ENCODE data around the gene EFCAB3.
"Not testable (repeated sequence)": the region's sequence is repeated elsewhere in the genome, so short reads cannot be mapped to it uniquely, and the experiment has no call there.

Gene EFCAB3

DNA sequence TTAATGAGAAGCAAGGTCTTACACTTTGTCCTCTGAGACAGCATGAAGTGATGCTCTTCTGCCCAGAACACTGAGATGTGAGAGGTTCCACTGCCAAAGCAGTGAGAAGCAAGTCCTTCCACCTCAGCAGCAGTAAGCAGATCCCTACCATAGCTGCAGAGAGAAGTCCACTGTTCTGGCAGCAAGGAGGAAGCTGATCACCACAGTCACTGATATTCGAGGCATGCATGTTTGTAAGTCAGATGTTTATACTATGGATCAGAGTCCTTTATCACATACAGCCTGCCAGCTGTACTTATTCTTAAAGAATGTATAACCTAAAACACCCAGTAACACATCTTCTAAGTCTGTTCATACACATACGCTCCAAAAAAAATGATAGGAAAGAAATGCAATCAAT lies 25.1 kb downstream of the EFCAB3 start (continued):
- no peak for TF ChIP-seq ZNF561 (tag by site-specific recombination; IDR thresholded peaks at IDR 0.05; ENCODE audit: borderline replicate concordance)

DNA sequence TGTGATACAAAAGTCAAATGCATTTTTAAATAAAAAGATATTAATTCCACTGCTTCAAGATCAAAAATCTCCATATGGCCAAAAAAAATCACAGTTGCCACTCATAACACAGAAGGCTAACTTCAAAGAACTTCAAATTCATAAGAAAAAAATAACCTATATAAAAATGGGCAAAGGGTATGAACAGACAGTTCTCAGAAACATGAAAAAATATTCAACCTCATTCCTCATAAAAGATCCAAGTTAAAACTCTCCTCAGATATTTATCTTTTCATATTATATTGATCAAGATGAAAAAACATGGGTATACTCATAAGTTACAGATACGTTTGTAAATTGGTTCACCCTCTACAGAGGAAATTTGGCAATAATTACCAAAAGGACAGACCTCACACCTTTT lies 32.7 kb downstream of the EFCAB3 start:
- POLR2A ChIA-PET; H3K36me3 ChIP-seq (ENCODE audit: control insufficient read depth in 2 of 2, insufficient read depth in 1 of 2, low read length in 2 of 2); H3K4me1 ChIP-seq (ENCODE audit: control insufficient read depth, insufficient read depth, low read length); H3K4me3 ChIP-seq (ENCODE audit: low read depth, low read length); H3K9me3 ChIP-seq (ENCODE audit: control insufficient read depth, insufficient read depth, low read depth, low read length); H3K27ac ChIP-seq (ENCODE audit: extremely low read depth, low read depth, low read length): not testable (repeated sequence)
- CTCF ChIA-PET, result interaction anchor here (0.7 kb wide), 1 partner anchor 572 kb away, joined by 5 read pairs; no protein-coding TSS in a partner anchor

- H3K27ac ChIP-seq (ENCODE audit: extremely low read depth, low read depth, low read length), result peak within 1 kb of the TSS; percentile 82
- ChIA-PET CTCF (interaction anchor here (0.6 to 0.7 kb wide), 2 partner anchors 49 to 1415 kb away, joined by 3 to 4 read pairs; no protein-coding TSS in a partner anchor), POLR2A (interaction anchor here (0.6 kb wide), 1 partner anchor 114 kb away, joined by 3 read pairs; no protein-coding TSS in a partner anchor)
- H3K9me3 ChIP-seq (ENCODE audit: control insufficient read depth, insufficient read depth, low read depth, low read length); H3K4me1 ChIP-seq (ENCODE audit: control insufficient read depth, insufficient read depth, low read length): not testable (repeated sequence)
- peak within 1 kb of the TSS; percentile 90 for H3K4me3 ChIP-seq (ENCODE audit: low read depth, low read length)
- peaks cover 0 to 25% of the 10 kb centered on the region in 2 experiments; a peak in 2 of 3 replicates for H3K36me3 ChIP-seq (ENCODE audit: control insufficient read depth in 2 of 2, insufficient read depth in 1 of 2, low read length in 2 of 2)
- TF ChIP-seq HIC1 (tag by site-specific recombination; IDR thresholded peaks at IDR 0.05), result peak; percentile 82
- TF ChIP-seq KLF1 (tag by site-specific recombination; IDR thresholded peaks at IDR 0.05), result peak; percentile 77
- TF ChIP-seq, protein P1, sequence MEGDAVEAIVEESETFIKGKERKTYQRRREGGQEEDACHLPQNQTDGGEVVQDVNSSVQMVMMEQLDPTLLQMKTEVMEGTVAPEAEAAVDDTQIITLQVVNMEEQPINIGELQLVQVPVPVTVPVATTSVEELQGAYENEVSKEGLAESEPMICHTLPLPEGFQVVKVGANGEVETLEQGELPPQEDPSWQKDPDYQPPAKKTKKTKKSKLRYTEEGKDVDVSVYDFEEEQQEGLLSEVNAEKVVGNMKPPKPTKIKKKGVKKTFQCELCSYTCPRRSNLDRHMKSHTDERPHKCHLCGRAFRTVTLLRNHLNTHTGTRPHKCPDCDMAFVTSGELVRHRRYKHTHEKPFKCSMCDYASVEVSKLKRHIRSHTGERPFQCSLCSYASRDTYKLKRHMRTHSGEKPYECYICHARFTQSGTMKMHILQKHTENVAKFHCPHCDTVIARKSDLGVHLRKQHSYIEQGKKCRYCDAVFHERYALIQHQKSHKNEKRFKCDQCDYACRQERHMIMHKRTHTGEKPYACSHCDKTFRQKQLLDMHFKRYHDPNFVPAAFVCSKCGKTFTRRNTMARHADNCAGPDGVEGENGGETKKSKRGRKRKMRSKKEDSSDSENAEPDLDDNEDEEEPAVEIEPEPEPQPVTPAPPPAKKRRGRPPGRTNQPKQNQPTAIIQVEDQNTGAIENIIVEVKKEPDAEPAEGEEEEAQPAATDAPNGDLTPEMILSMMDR (tag by site-specific recombination; IDR thresholded peaks at IDR 0.05), result peak; percentile 43
- peak; percentile 82; the same call in 1 of the 2 replicates for TF ChIP-seq KLF7 (tag by site-specific recombination; IDR thresholded peaks at IDR 0.05; ENCODE audit: borderline replicate concordance)
- peak; percentile 33 for TF ChIP-seq ZBTB26 (tag by site-specific recombination; optimal IDR thresholded peaks at IDR 0.05)
- TF ChIP-seq SP3 (tag by site-specific recombination; IDR thresholded peaks at IDR 0.05), result peak; percentile 75
- TF ChIP-seq ZNF501 (tag by site-specific recombination; IDR thresholded peaks at IDR 0.05), result peak; percentile 66; the same call in 1 of the 2 replicates
- TF ChIP-seq KLF10 (tag by site-specific recombination; IDR thresholded peaks at IDR 0.05), result peak; percentile 60; the same call in 1 of the 2 replicates
- peak; percentile 40; the same call in 1 of the 2 replicates for TF ChIP-seq ZNF394 (tag by site-specific recombination; IDR thresholded peaks at IDR 0.05; ENCODE audit: borderline replicate concordance)
- TF ChIP-seq ZNF341 (tag by site-specific recombination; IDR thresholded peaks at IDR 0.05; ENCODE audit: low read depth), result peak; percentile 49
- peak; percentile 58; the same call in 1 of the 2 replicates for TF ChIP-seq ZNF324 (tag by site-specific recombination; IDR thresholded peaks at IDR 0.05)
- peak; percentile 84 for TF ChIP-seq KLF8 (tag by site-specific recombination; IDR thresholded peaks at IDR 0.05)
- TF ChIP-seq ZBTB48 (tag by site-specific recombination; IDR thresholded peaks at IDR 0.05), result peak; percentile 43
- peak; percentile 65; the same call in 1 of the 2 replicates for TF ChIP-seq KLF16 (tag by site-specific recombination; IDR thresholded peaks at IDR 0.05)
- TF ChIP-seq ZNF335 (tag by site-specific recombination; conservative IDR thresholded peaks at IDR 0.05), result peak; percentile 81
- TF ChIP-seq ZBTB17 (tag by site-specific recombination; IDR thresholded peaks at IDR 0.05), result peak; percentile 38; the same call in 1 of the 2 replicates
- TF ChIP-seq SP2 (tag by site-specific recombination; IDR thresholded peaks at IDR 0.05), result peak; percentile 84
- TF ChIP-seq HOXC10 (CRISPR knock-in tag; IDR thresholded peaks at IDR 0.05), result 0 out of 2 replicates have a peak, but pooled peaks have one; percentile 43
- TF ChIP-seq MEIS1 (CRISPR knock-in tag; IDR thresholded peaks at IDR 0.05; ENCODE audit: borderline replicate concordance), result 0 out of 2 replicates have a peak, but pooled peaks have one; percentile 32
- TF ChIP-seq, protein P2, sequence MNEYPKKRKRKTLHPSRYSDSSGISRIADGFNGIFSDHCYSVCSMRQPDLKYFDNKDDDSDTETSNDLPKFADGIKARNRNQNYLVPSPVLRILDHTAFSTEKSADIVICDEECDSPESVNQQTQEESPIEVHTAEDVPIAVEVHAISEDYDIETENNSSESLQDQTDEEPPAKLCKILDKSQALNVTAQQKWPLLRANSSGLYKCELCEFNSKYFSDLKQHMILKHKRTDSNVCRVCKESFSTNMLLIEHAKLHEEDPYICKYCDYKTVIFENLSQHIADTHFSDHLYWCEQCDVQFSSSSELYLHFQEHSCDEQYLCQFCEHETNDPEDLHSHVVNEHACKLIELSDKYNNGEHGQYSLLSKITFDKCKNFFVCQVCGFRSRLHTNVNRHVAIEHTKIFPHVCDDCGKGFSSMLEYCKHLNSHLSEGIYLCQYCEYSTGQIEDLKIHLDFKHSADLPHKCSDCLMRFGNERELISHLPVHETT (tag by site-specific recombination; IDR thresholded peaks at IDR 0.05), result peak; percentile 45; the same call in 1 of the 2 replicates
- peak; percentile 89 for TF ChIP-seq PBX3 (CRISPR knock-in tag; IDR thresholded peaks at IDR 0.05)
- TF ChIP-seq SP7 (tag by site-specific recombination; IDR thresholded peaks at IDR 0.05), result 0 out of 2 replicates have a peak, but pooled peaks have one; percentile 33
Observed at GRCh38 chr17:62423647-62424461, 43.5 kb downstream of the EFCAB3 start, which contains the start of gene METTL2A. TSS of gene METTL2A (plus strand) at chr17:62423897. CDS start at chr17:62423903, 6 bp downstream.

Data from HEK293 (cell line).